HPDE6-E6E7 (cell line): ENCODE results near the gene LRCOL1.

Source experiments
- DNase-seq: peaks from one replicate; pipeline ENCODE4 v3.0.0; 2011; ENCODE audit warnings: missing footprints; ENCODE audit errors: extremely low spot score

The LRCOL1 gene

DNA sequence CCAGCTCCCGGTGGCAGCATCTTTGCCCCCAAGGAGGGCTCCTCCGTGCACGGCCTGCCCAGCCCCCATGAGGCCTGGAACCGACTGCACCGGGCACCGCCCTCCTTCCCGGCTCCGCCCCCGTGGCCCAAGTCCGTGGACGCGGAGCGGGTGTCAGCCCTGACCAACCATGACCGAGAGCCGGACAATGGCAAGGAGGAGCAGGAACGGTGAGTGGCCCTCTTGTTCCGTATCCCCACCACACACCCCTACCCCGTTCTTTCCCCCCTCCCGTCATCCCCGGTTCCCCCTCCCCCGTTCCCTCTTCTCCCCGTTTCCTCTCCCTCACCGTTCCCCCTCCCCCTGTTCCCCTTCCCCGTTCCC lies 28.3 kb downstream of the LRCOL1 start:
- no peak for DNase-seq

DNA sequence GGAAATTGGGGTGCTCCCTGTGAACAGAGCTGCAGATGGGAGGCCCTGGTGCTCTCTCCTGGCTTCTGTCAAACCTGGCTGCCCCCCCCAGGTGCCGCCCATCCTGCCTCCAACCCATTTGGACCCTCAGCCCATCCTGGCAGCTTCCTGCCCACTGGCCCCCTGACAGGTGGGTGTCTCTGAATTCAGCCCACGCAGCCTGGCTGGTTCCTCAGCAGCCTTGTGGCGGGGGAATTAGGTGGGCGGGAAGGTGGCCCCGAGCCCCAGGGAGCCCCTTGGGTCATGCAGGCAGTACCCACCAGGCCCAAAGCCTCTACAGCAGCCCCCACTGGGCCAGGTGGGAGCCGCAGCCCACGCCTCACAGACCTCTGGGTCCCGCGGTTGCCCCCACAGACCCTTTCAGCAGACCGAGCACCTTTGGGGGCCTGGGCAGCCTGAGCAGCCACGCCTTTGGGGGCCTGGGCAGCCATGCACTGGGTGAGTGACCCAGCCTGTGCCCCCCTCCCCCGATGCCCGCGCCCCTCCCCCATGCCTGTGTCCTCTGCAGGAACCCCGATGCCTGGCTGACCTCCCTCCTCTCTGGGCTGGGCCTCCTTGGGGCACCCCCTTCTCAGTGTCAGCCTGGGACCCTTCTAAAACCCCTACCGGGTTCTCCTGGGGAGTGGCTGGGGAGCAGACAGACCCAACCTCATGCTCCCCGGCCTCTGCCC lies 28.9 kb downstream of the LRCOL1 start:
- DNase-seq = no peak

DNA sequence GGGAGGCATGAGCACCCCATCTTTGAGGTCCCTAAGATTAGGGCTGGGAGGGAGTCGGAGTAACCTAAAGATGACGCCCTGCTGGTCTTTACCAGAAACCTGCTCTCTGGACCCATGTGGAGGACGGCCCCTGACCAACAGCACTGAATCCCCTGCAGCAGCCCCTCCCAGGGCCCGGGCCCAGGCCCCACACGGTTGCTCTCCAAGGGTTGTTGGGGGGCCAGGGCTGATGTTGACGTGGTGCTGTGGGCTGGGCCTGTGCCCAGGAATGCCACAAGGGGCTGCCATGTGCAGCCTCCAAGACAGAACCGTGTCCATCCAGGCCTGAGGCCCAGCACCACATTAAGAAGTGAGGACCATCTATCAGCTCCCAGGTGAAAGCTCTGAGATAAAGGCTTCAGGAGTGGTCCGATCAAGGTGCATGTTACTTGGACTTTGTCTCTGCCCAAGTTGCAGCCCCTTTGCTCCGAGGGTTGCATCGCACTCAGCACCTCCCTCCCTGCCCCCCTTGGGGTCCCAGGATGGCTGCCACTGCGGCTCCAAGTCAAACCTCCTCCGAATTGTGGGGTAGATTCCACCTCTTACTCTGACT lies 29.6 kb downstream of the LRCOL1 start:
- DNase-seq = no peak

DNA sequence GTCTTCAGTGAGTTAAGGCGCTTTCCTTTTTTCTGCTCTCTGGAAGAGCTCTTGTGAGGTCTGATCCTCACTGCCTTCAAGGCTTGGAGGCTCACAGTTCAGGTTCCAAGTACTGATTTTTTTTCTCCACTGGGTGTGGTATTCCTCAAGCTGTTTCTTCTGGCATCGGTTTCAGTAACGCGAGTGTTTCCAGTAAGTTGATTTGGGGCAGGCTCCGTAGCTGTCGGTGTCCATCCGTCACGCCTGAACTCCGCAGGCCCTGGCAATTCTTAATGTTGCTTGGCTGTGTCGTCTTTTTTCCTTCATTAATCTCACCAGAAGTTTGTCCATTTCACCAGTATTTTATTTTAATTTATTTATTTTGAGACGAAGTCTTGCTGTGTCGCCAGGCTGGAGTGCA lies 30.6 kb downstream of the LRCOL1 start:
- DNase-seq = no peak

DNA sequence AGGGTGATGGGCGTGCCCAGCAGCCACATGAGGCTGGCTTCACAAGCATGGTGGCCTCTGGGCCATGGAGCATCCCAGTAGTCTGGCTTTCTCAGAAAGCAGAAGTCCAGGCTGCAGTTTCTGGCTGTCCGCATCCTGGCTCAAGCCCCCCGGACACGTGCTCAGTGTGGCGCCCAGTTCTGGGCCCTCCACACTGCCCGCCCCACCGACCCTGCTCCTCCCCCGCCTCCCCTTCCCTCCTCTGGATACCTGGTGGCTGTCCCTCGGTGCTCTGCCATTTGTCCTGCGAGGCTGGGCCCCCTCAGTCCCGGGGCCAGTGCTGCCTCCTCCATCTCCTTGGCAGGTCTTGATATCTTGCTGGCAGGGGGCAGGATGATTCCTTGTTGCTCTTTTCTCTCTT lies 31.6 kb downstream of the LRCOL1 start:
- no peak for DNase-seq

DNA sequence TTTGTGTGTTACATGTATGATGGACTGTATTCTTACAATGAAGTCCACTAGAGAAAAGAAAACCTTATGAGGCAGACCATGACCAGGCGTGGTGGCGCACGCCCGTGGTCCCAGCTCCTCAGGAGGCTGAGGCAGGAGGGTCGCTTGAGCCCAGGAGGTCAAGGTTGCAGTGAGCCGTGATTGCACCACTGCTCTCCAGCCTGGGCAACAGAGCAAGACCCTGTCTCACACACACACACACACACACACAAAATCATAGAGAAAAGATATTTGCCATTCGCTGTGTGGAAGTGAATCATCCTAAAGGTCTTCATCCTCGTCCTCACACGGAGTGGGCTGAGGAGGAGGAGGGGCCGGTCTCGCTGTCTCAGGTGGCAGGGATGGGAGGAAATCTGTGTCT lies 32.3 kb downstream of the LRCOL1 start:
- no peak for DNase-seq

DNA sequence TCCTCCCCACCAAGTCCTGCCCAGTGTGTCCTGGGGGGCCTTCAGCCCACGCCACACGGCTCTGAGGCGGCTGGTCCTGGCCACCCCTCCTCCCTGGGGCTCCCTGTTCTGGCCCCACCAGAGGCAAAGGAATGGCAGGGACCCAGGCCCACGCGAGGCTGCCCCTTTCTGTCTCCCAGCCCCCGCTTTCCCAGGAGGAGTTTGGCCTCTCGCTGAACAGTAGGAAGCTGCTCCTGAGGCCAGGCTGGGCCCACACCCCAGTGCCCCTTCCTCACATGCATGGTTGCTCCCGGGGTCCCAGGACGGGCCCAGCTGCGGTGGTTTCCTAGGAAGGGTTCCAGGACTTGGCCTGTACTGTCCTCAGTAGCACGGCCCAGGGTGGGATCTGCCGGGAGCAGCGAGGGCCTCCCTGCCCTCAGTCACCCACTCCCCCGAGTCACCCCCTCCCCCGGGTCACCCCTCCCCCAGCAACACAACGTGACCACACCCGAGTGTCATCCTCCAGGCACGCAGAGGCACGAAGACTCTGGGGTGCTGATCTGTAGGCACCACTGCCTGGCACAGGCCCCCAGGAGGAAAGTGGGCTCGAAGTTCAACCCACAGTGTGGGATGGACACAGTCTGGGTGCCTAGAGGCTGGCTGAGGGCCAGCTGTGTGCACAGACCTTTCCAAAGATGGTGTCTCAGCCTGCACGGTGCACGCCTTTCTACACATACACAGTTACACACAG lies 33.0 kb downstream of the LRCOL1 start:
- no peak for DNase-seq

DNA sequence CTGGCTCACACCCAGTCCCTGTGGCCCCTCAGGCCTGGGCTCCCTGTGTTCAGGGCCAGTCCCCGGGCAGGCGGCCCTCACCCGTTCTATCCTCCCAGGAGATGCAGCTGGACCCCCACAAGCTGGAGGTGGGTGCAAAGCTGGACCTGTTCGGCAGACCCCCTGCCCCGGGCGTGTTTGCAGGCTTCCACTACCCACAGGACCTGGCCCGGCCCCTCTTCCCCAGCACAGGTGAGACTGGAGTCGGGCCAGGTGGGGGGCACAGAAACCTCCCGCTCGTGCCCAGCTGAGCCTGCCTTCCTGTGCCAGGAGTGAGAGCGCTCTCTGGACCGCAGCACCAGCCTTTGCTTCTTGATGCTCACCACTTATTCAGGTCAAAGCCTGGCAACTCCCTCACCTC lies 33.7 kb downstream of the LRCOL1 start:
- no peak for DNase-seq

DNA sequence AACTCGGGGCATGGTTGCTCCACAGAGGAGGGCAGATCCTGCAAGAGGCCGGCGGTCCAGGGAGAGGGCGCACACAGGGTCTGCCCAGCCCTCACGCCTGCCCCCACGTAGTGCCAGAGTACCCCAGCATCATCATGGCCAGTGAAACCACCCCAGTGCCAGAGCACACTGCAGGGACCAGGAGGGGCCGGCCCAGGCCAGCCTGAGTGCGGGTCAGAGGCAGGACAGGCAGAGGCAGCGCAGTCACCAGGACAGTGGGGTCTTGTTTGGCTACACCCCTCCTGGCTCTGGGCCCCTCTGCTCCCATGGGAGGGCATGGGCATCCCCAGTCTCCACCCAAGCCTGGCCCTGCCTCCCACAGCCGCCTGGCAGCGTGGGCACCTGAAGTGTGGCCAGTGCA lies 34.7 kb downstream of the LRCOL1 start:
- DNase-seq = no peak

DNA sequence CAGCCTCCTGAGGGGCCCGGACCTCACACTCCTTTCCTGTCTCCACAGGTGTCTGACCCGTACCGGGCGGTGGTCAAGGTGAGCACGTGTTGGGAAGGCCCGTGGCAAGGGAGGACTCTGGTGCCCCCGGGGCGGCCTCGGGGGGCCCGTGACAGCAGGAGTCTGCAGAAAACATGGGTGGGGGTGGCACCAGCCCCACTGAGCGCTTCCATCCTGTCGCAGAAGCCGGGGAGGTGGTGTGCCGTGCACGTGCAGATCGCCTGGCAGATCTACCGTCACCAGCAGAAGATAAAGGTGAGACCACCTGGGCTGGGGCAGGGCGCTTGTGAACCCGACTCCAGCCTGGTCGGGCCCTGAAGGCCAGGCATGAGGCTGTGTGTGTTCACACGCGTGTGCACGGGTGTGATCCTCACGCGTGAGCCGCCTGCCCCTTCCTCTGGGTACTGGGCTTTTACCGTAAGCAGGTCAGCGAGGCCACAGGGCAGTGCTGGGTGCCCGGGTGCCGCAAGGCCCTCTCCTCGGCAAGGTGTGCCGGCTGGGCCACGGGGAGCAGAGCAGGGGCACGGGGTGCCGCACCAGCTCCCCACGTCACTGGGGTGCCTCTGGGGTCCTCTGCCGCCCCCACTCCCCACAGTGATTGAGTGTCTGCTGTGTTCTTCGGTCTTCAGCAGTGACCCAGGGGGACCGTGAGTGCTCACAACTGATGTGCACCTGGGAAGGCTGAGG lies 35.9 kb downstream of the LRCOL1 start:
- DNase-seq = no peak

DNA sequence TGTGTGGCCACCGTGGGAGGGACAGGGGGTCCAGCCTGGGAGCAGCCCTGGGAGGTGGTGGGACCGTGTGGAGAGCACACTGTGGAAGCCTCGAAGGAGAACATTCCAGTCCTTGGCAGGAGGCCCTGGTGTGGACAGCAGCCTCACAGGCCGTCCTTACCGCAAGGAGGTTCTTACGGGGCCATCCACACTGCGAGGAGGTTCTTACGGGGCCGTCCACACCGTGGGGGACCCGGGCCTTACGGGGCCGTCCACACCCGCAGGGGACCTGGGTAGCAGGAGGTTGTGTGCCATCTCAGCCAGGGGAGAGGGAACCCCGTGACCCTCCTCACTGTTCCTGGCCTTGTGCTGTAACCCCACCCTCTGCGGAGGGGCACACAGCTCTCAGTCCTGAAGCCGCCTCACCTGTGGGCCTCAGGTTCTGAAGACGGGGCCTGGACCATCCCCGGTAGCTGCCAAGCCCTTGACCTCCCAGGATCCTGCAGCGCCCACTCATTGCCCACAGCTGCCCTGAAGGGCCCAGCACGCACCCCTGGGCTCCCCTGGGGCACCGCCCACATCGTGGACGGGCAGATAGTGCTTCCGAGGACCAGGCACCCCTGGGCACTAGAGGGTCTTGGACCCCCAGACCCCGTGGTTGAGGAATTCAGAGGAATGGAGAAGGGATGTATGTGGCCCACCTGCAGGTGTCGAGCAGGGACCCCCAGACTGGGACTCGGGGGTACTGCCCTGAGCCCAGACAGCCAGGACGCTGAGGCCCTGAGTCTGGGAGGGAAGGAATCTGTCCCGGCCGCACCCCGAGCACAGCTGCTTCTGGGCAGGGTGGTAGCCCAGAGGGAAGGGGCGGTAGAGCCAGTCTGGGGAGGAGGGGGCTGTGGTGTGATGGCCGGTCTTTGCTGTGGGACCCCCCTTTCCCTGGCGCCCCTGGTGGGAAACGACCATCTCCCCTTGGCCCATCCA lies 37.3 kb downstream of the LRCOL1 start:
- DNase-seq = no peak

DNA sequence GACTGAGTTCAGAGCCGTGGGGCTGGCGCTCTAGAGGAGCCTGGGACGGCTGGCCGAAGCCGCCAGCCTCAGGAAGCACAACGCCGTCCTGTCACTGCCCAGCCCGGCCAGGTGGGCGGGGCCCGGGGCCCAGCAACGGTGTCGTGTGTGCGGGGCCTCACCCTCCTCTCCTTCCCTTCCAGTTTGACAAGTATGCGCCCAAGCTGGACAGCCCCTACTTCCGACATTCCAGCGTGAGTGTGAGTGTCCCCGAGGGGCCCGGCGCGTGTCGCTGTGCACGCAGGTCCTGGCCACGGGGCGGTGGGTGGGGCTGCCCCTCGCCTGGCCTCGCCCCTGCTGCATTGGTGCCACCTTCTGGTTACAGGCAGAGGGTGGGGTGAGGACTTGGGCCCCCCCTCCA lies 38.3 kb downstream of the LRCOL1 start:
- no peak for DNase-seq

DNA sequence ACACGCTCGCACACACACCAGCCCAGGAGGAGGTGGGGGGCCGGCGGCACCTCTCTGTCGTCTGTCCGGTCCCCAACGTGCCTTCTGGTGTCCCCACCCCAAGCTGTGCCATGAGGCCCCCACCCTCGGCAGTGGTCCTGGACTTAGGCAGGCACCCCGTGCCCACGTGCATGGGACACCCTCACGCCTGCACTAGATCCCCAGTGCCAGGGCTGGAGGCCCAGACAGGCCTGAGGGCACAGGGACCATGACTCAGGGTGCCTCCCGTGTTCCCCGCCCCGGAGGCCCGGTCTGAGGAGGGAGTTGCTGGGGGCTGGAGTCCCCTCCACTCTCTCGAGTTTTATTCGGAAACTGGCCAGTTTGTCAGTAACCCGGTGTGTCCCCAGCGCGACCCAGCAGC lies 38.8 kb downstream of the LRCOL1 start:
- no peak for DNase-seq

DNA sequence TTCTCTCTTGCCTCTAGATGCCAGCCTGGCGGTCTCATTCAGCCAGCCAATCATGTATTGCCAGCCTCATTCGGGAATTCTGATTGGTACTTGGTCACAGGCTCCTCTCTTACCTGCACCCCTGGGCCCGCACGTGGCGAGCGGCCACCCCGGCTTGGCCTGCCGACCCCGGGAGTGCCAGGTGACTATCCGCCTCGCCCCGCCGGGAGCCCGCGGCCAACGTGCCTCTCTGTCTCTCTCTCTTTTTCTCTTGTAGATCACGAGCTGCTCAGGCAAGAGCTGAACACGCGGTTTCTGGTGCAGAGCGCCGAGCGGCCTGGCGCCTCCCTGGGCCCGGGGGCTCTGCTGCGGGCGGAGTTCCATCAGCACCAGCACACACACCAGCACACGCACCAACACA lies 39.3 kb downstream of the LRCOL1 start:
- no peak for DNase-seq

DNA sequence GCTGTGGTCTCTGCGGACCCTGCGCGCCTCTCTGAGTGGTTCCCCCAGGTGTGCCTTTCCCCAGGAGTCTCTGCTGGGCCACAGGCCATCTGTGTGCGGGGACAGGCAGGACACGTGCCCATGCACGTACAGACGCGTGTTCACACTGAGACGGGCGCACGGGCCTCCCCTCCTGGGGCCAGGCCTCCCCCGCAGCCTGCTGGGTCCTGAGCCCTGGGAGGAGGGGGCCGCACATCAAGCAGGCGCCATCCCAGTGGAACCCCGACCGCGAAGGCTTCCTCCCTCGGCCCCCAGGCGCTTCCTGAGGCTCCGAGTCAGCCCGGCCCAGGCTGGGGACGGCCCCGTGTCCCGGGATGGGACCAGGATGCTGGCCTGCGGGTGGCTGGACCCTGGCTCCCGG lies 39.7 kb downstream of the LRCOL1 start:
- DNase-seq = no peak

DNA sequence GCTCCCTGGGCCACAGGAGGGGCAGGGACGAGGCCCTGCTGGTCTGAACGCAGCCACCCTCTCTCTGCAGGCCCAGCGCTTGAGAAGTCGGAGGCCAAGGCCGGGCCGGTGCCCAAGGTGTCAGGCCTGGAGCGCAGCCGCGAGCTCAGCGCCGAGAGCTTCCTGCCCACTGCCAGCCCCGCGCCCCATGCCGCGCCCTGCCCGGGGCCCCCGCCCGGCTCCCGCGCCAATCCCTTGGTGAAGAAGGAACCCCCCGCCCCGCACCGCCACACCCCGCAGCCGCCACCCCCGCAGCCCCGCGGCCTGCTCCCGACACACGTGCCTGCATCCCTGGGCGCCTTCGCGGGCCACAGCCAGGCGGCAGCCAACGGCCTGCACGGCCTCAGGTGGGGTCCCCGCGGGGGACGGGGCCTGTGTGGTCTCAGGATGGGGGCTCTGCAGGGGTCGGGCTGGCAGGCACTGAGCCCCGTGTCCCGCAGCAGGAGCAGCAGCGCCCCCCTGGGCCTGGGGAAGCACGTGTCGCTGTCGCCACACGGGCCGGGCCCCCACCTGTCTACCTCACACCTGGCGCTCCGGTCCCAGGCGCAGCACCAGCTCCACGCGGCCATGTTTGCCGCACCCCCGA lies 40.4 kb downstream of the LRCOL1 start:
- DNase-seq = no peak

DNA sequence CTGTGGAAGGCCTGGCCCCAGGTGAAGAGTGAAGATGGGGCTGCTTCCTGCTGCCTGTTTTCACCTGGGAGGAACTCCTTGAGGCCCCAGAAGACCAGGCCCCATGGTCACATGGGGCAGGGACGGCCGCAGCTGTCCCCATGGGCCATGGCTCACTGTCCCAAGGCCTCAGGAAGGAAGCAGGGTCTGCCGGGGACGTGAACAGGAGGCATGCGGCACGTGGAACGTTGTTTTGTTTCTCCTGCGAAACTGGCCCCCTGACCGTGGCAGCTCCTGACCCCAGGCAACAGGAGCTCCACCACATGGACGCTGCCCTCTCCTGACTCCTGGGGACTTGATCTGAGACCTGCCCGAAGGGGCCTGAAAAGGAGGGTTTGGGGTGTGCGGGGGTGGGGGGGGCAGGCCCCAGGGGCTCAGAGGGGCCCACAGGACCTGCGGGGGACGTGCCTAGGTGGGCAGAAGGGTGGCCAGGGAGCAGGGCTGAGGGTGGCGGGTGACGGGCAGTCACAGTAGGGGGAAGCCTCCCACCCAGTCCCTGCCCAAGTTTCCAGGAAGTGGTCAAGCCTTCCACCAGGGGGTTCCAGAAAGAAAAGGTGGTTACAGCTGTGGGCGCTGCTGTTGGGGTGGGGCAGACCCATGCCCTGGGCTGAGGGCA lies 41.4 kb downstream of the LRCOL1 start:
- no peak for DNase-seq

DNA sequence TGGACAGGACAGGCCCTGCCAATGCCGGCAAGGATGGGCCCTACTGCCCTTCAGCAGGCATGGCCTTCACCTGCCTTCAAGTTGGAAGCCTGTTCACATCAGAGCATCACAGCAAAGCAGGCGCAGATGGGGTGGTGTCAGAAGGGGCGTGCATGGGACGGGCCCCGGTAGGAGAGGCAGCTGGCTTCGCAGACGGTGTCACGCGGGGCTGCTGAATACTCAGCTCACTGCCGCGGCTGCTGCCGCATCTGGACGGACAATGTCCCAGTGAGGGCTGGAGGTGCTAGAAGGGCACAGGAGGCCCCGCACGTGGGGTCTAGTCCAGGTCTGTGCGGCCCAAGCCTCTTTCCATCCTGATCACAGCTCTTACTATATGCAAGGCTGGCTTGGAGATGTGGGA lies 42.1 kb downstream of the LRCOL1 start:
- DNase-seq = no peak

DNA sequence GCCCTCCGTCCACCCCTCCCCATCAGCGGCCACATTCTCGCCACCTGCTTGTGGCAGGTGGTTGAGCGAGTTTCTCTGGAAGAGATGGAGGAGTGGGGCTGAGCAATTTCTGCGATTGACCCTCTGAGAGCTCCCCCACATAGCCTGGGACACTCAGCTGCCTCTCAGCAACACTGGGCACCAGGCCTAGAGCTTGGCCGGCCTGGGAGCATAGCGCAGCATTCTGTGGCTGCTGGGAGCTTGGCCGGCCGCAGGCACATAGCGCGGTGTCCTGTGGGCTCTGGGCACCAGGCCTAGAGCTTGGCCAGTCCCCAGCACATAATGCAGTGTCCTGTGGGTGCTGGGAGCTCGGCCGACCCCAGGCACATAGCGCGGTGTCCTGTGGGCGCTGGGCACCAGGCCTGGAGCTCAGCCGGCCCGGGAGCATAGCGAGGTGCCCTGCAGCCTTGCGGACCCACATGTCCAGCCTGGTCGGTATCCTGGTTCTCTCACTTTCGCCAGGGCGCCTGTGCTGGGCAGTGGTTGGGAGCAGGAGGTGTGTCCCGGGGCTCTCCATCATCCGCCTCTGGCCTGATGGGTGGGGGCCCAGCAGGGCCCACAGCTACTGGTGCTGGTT lies 43.8 kb downstream of the LRCOL1 start:
- no peak for DNase-seq

DNA sequence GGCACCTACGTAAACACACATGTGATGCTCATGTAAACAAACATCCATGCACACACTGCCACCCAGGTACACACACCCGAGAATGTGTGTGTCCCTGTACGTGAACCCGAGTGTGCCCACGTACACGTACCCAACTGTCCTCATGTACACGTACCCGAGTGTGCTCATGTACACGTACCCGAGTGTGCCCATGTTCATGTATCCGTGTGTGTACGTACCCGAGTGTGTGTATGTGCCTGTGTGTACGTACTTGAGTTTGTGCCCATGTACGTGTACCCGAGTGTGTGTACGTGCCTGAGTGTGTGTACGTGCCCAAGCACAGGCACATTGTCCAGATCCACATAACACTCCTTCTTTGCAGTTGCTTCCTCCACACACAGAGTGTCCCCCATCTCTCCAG lies 45.0 kb downstream of the LRCOL1 start:
- DNase-seq = no peak
